Bronchial epithelial cell (primary cell): ENCODE results near the gene CDYL2. TPM values are rescaled to one million over a fixed set of nuclear protein-coding genes. Genes with fewer than 3 reads are reported as not detected.

ENCODE experiments used
- DNase-seq: peaks from one replicate; pipeline ENCODE4 v3.0.0-alpha.2; 2010; ENCODE audit warnings: low read depth
- FAIRE-seq: peaks from 2 replicates; lab custom pipeline; 2011; peaks lifted over from hg19 to GRCh38; lab: Jason Lieb, UNC
- H3K27me3 ChIP-seq: 2 replicates; pipeline ENCODE4 v1.5.1; 2011; ENCODE audit warnings: low read length; ENCODE audit not compliant: control insufficient read depth, insufficient read depth
- H3K36me3 ChIP-seq: 2 replicates; pipeline ENCODE4 v1.5.1; 2011; ENCODE audit warnings: low read length; ENCODE audit not compliant: control insufficient read depth, insufficient read depth
- H3K4me3 ChIP-seq: 2 replicates; pipeline ENCODE4 v1.5.1; 2011; ENCODE audit warnings: mild to moderate bottlenecking, low read depth, low read length, control low read depth
- CTCF ChIP-seq: IDR thresholded peaks from 2 replicates; pipeline ENCODE4 v1.5.1; 2011; ENCODE audit warnings: mild to moderate bottlenecking, moderate library complexity, low read length, control low read depth, inconsistent platforms; ENCODE audit not compliant: insufficient read depth, severe bottlenecking
- total RNA-seq: library from RNA; depleted of rRNA; stranded (reverse); fragments of >200 nt; gene quantifications from 2 replicates; pipeline ENCODE4 v1.2.1, GENCODE V29; 2014

CDYL2 gene
- total RNA-seq, 1 donor from 2014 or later: 1.1 TPM

DNA sequence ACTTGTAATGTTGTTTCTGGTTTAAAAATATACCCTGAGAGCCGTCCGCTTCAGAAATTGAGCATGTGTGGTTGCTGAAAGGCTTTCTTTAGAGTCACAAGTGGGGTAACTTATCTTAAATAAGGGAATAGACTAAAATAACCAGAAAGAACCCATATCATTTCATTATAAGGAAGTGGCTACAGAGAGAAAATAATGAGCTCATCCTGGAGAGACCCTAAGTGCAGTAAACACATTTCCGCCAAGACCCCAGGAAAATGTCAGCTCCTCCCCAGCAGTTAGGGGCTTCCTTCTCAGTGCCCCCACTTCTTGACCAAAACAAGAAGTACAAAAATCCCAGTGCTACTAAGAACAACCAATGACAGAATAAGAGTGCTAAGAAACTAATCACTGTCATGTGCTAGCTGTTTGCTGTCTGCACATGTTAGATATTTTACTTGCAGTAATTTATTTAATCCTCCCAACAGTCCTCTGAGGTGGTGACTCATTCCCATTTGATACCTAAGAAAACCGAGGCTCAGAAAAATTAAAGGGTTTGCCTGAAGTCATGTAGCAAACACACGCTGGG is 83.5 kb downstream of the CDYL2 start:
- H3K36me3 ChIP-seq: no peaks in the 10 kb centered on the region
- no peaks in the 10 kb centered on the region for H3K27me3 ChIP-seq
- no peak overlapping the region for H3K4me3 ChIP-seq
- FAIRE-seq (no peak), DNase-seq (peak; percentile 68)
- TF ChIP-seq CTCF: no peak

DNA sequence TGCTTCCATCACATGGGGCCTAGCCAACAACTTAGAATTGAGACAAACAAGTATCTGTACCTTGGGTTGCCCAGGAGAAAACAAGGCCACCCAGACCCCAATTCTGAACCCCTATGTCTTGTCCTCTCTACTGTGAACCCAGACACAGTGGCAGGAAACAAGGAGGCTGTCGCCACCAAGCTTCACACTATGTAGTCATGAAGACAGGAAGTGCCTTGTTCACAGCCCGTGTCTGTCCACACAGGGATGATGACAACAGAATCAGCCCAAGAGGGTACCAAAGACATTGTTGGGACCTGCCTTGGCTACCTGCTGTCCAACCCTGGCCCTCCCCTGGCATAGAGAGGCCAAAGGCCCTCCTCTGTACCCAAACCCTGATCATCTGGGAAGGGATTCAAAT is 84.8 kb downstream of the CDYL2 start:
- no peaks in the 10 kb centered on the region for H3K27me3 ChIP-seq
- no peaks in the 10 kb centered on the region for H3K36me3 ChIP-seq
- TF ChIP-seq CTCF: no peak
- DNase-seq (no peak), FAIRE-seq (no peak)
- no peak overlapping the region for H3K4me3 ChIP-seq

- no peak overlapping the region for H3K4me3 ChIP-seq
- DNase-seq (peak; percentile 55), FAIRE-seq (no peak)
- no peaks in the 10 kb centered on the region for H3K36me3 ChIP-seq
- H3K27me3 ChIP-seq: no peaks in the 10 kb centered on the region
- TF ChIP-seq CTCF: no peak
These were observed 85.7 kb downstream of the CDYL2 start for GRCh38 chr16:80718480-80719220.

GRCh38 chr16:80717611-80718010 is 86.8 kb downstream of the CDYL2 start:
- DNase-seq (no peak), FAIRE-seq (no peak)
- no peaks in the 10 kb centered on the region for H3K36me3 ChIP-seq
- H3K27me3 ChIP-seq: no peaks in the 10 kb centered on the region
- H3K4me3 ChIP-seq: no peak overlapping the region
- no peak for TF ChIP-seq CTCF

DNA sequence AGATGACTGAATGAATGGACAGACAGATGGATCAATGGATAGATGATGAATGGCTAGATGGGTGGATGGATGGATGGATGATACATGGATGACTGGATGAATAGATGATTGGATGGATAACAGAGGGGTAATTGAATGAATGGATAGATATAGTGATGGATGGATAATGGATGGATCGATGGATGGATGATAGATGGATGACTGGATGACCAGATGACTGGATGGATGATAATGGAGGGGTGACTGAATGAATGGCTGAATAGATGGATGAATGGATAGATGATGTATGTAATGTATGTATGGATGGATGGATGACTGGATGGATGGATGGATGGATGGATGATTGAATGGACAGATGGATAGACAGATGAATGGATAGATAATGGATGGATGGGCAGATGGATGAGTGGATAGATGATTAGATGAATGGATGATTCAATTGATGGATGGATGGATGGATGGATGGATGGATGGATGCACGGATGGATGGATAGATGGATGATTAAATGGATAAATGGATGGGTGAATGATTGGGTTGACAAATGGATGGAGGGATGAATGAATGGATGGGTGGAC is 87.7 kb downstream of the CDYL2 start:
- no peak for FAIRE-seq
- no peak for TF ChIP-seq CTCF
- Histone ChIP-seq H3K27me3 (no peaks in the 10 kb centered on the region), H3K36me3 (no peaks in the 10 kb centered on the region), H3K4me3 (no peak overlapping the region)
- no peak for DNase-seq
